SK-N-SH (cell line): ENCODE data around the gene NEMP2. TPM values are rescaled to one million over a fixed set of nuclear protein-coding genes. Genes with fewer than 3 reads are reported as not detected.

Experiments
- CTCF ChIA-PET: fragments of 300-600, 350-600 bp; formaldehyde crosslinking; extraction: SDS; loops from one replicate; lab custom pipeline; 2021; lab: Yijun Ruan, JAX
- POLR2A ChIA-PET: fragments of 350-600 bp; sonication (Branson Sonifier 250); formaldehyde crosslinking; extraction: SDS; loops from one replicate; lab custom pipeline; 2020; ENCODE audit warnings: antibody characterized with exemption, inconsistent platforms; lab: Yijun Ruan, JAX
- DNase-seq: peaks from one replicate; pipeline ENCODE4 v3.0.0; 2012
- H2AFZ ChIP-seq: fragments of 200-600 bp; sonication (generic); 2 replicates; pipeline ENCODE4 v1.8.1; 2016; ENCODE audit warnings: antibody characterized with exemption, mild to moderate bottlenecking, low read depth
- H3F3A ChIP-seq: fragments of 200-600 bp; sonication (generic); replicated peaks from 2 replicates; pipeline ENCODE3; 2016; ENCODE audit warnings: antibody characterized with exemption, mild to moderate bottlenecking; ENCODE audit not compliant: insufficient read depth
- H3K27ac ChIP-seq, 2 experiments: fragments of 200-500 bp in 1 of 2; fragments of 200-600 bp in 1 of 2; sonication (Bioruptor generic) in 1 of 2; sonication (generic), shearing (Covaris generic) in 1 of 2; 2 replicates each; pipeline versions ENCODE4 v1.5.1 to v1.6.1; 2014 to 2016; ENCODE audit warnings: low read depth in 2 of 2, inconsistent platforms in 1 of 2, low read length in 1 of 2, mild to moderate bottlenecking in 1 of 2, mixed read lengths in 1 of 2
- H3K27me3 ChIP-seq: fragments of 200-600 bp; sonication (generic), shearing (Covaris generic); 2 replicates; pipeline ENCODE4 v1.6.1; 2016; ENCODE audit warnings: mixed run types; ENCODE audit not compliant: insufficient read depth
- H3K36me3 ChIP-seq, 2 experiments: fragments of 200-500 bp in 1 of 2; fragments of 200-600 bp in 1 of 2; sonication (Bioruptor generic) in 1 of 2; sonication (generic) in 1 of 2; replicated peaks in 1 of 2; 2 replicates each; pipeline versions ENCODE3 to v1.5.1; 2014 to 2016; ENCODE audit warnings: low read length in 1 of 2, mild to moderate bottlenecking in 1 of 2; ENCODE audit not compliant: insufficient read depth in 2 of 2, control insufficient read depth in 1 of 2
- H3K4me1 ChIP-seq, 2 experiments: fragments of 200-500 bp in 1 of 2; fragments of 200-600 bp in 1 of 2; sonication (Bioruptor generic) in 1 of 2; sonication (generic), shearing (Covaris generic) in 1 of 2; 2 replicates each; pipeline versions ENCODE4 v1.5.1 to v1.6.1; 2014 to 2016; ENCODE audit warnings: low read depth in 1 of 2, low read length in 1 of 2, mixed run types in 1 of 2; ENCODE audit not compliant: insufficient read depth in 2 of 2, control insufficient read depth in 1 of 2
- H3K4me2 ChIP-seq: fragments of 200-600 bp; sonication (generic), shearing (Covaris generic); 2 replicates; pipeline ENCODE4 v1.6.1; 2017; ENCODE audit warnings: mixed run types
- H3K4me3 ChIP-seq, 2 experiments: fragments of 200-500 bp in 1 of 2; fragments of 200-600 bp in 1 of 2; sonication (Bioruptor generic) in 1 of 2; sonication (generic), shearing (Covaris generic) in 1 of 2; 2 replicates each; pipeline versions ENCODE4 v1.5.1 to v1.8.1; 2014 to 2016; ENCODE audit warnings: low read depth in 2 of 2, inconsistent platforms in 1 of 2, low read length in 1 of 2, mild to moderate bottlenecking in 1 of 2, mixed read lengths in 1 of 2, moderate library complexity in 1 of 2
- H3K79me2 ChIP-seq: fragments of 200-600 bp; sonication (generic); 2 replicates; pipeline ENCODE4 v1.8.1; 2017; ENCODE audit warnings: mild to moderate bottlenecking; ENCODE audit not compliant: insufficient read depth
- H3K9ac ChIP-seq: fragments of 200-600 bp; sonication (generic); 2 replicates; pipeline ENCODE4 v1.6.1; 2017; ENCODE audit warnings: mixed run types
- H3K9me2 ChIP-seq: fragments of 200-600 bp; sonication (generic); 2 replicates; pipeline ENCODE4 v1.6.1; 2017; ENCODE audit warnings: mixed run types
- H3K9me3 ChIP-seq: fragments of 200-600 bp; sonication (generic); 2 replicates; pipeline ENCODE4 v1.6.1; 2017; ENCODE audit warnings: mixed run types, mild to moderate bottlenecking, moderate library complexity
- H4K20me1 ChIP-seq: fragments of 200-600 bp; sonication (generic); 2 replicates; pipeline ENCODE4 v1.6.1; 2017; ENCODE audit warnings: mild to moderate bottlenecking, mixed run types; ENCODE audit not compliant: insufficient read depth
- FOXJ3 ChIP-seq: sonication (generic); formaldehyde crosslinking; IDR thresholded peaks from 2 replicates; pipeline ENCODE4 v1.5.1; 2020; ENCODE audit warnings: mild to moderate bottlenecking, missing genetic modification reagents
- MAX ChIP-seq: IDR thresholded peaks from 2 replicates; pipeline ENCODE4 v1.4.0; 2012; ENCODE audit warnings: low read depth
- NRF1 ChIP-seq: IDR thresholded peaks from 2 replicates; pipeline ENCODE4 v1.6.1; 2012; ENCODE audit warnings: low read depth, mild to moderate bottlenecking, low read length
- RFX5 ChIP-seq: IDR thresholded peaks from 2 replicates; pipeline ENCODE4 v1.6.1; 2012; ENCODE audit warnings: mild to moderate bottlenecking, improper control_type of control experiment, low read length
- TAF1 ChIP-seq: IDR thresholded peaks from 2 replicates; pipeline ENCODE4 v1.6.1; 2012; ENCODE audit warnings: low read depth, mild to moderate bottlenecking, low read length, moderate library complexity, borderline replicate concordance
- WGBS: methylation state at CpG from one replicate; pipeline ENCODE4 v1.1.6; 2017; ENCODE audit warnings: low lambda C conversion rate; 5-methylcytosine and 5-hydroxymethylcytosine counted together
- polyA plus RNA-seq, 3 experiments: library from polyadenylated mRNA; depleted of rRNA; stranded (reverse); fragments of >200 nt; gene quantifications; 2 replicates each; pipeline ENCODE4 v1.2.3, GENCODE V29; 2012
- TF ChIP-seq, protein P1 (sequence below): IDR thresholded peaks from 2 replicates; pipeline ENCODE4 v1.6.1; 2012; ENCODE audit warnings: mild to moderate bottlenecking, low read depth, low read length, moderate library complexity
- TF ChIP-seq, protein P2 (sequence below): IDR thresholded peaks from 2 replicates; pipeline ENCODE4 v1.4.0; 2012; ENCODE audit warnings: low read depth, borderline replicate concordance
- TF ChIP-seq, protein P3 (sequence below): IDR thresholded peaks from 2 replicates; pipeline ENCODE4 v1.4.0; 2012; ENCODE audit warnings: low read depth, borderline replicate concordance

NEMP2 gene
- polyA plus RNA-seq, 1 of the 3 experiments (the other 2 are of a cell fraction), result 2.0 TPM

DNA sequence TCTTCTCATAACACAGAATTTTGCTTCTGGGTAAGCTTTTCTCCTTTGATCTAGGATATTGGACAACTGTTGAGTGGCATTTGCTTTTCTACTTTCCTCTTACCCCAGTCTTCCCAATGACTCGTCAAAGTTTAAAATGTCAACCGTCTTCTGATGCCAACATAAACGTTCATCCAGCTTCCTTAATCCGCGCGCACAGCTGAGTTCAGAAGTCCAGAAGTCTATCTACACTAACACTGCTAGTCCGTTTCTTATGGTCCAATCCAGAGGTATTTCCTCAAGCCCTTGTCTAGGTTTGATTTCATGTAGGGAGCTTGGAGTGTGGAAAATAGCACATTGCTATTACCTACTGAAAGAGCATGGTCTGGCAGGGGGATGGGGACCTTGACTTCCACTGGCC is 77.7 kb downstream of the NEMP2 start:
- CTCF ChIA-PET, result no interaction called here
- Histone ChIP-seq H3K79me2 (no peaks in the 10 kb centered on the region), H3K9ac (no peak overlapping the region), H3K27ac (no peak overlapping the region), H4K20me1 (no peaks in the 10 kb centered on the region), H3K4me2 (no peak overlapping the region), H3K27me3 (no peaks in the 10 kb centered on the region), H3K36me3 (no peaks in the 10 kb centered on the region), H3K4me3 (no peak overlapping the region), H3K4me1 (peaks cover 0 to 4% of the 10 kb centered on the region in 2 experiments; a peak in 2 of 4 replicates), H3F3A (peaks cover 3% of the 10 kb centered on the region), H3K9me3 (no peaks in the 10 kb centered on the region), H2AFZ (no peak overlapping the region), H3K9me2 (no peaks in the 10 kb centered on the region)
- no peak for TF ChIP-seq RFX5
- TF ChIP-seq, protein P1, sequence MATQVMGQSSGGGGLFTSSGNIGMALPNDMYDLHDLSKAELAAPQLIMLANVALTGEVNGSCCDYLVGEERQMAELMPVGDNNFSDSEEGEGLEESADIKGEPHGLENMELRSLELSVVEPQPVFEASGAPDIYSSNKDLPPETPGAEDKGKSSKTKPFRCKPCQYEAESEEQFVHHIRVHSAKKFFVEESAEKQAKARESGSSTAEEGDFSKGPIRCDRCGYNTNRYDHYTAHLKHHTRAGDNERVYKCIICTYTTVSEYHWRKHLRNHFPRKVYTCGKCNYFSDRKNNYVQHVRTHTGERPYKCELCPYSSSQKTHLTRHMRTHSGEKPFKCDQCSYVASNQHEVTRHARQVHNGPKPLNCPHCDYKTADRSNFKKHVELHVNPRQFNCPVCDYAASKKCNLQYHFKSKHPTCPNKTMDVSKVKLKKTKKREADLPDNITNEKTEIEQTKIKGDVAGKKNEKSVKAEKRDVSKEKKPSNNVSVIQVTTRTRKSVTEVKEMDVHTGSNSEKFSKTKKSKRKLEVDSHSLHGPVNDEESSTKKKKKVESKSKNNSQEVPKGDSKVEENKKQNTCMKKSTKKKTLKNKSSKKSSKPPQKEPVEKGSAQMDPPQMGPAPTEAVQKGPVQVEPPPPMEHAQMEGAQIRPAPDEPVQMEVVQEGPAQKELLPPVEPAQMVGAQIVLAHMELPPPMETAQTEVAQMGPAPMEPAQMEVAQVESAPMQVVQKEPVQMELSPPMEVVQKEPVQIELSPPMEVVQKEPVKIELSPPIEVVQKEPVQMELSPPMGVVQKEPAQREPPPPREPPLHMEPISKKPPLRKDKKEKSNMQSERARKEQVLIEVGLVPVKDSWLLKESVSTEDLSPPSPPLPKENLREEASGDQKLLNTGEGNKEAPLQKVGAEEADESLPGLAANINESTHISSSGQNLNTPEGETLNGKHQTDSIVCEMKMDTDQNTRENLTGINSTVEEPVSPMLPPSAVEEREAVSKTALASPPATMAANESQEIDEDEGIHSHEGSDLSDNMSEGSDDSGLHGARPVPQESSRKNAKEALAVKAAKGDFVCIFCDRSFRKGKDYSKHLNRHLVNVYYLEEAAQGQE, result no peak
- POLR2A ChIA-PET, result no interaction called here
- 87% methylated on average over 7 of the region's 7 CpGs for WGBS
- no peak for DNase-seq

DNA sequence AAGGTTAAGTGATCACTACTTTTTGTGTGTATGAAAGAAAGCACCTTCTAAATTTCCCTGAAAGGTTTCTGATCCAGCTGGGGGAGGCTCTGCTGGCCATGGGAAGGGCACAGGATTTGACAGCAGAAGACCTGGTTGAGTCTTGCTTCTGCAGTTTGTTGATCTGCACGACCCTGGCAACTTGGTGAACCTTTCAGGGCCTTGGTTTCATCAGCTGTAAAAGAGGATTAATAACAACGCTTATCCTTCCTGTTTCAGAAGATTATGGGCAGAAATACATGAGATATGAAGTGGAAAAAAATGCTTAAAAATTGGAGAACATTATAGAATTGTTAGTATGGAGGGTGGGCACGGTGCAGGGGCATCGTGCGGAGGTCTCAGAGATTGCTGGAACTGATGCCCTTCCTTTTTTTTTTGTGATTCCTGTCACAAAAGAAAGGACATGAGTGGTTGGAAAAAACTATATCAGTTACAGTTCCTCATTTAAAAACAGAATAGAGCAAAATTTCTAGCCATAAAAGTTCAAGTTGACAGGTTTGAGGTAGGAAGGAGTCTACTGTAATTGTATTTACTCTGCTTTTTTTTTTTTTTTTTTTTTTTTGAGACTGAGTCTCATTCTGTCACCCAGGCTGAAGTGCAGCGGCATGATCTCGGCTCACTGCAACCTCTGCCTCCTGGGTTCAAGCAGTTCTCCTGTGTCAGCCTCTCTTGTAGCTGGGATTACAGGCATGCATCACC is 79.0 kb downstream of the NEMP2 start:
- H3K27me3 ChIP-seq, result no peaks in the 10 kb centered on the region
- no peaks in the 10 kb centered on the region for H3K36me3 ChIP-seq
- WGBS, result 94% methylated on average over 7 of the region's 7 CpGs
- no peaks in the 10 kb centered on the region for H3K79me2 ChIP-seq
- no peak overlapping the region for H2AFZ ChIP-seq
- ChIA-PET CTCF (interaction anchor here (0.9 kb wide), 1 partner anchor 12 kb away, joined by 3 read pairs; no protein-coding TSS in a partner anchor), POLR2A (no interaction called here)
- H3K27ac ChIP-seq, result no peak overlapping the region
- H3K9ac ChIP-seq, result no peak overlapping the region
- peaks cover 4 to 7% of the 10 kb centered on the region in 2 experiments; a peak in 3 of 4 replicates for H3K4me1 ChIP-seq
- no peaks in the 10 kb centered on the region for H3K9me3 ChIP-seq
- no peaks in the 10 kb centered on the region for H4K20me1 ChIP-seq
- H3K9me2 ChIP-seq, result no peaks in the 10 kb centered on the region
- H3F3A ChIP-seq, result peaks cover 7% of the 10 kb centered on the region
- no peak for DNase-seq
- H3K4me3 ChIP-seq, result no peak overlapping the region
- TF ChIP-seq FOXJ3 (CRISPR knock-in tag) (no peak), TAF1 (no peak), NRF1 (no peak), MAX (no peak)
- TF ChIP-seq, protein P1, result no peak
- TF ChIP-seq, protein P2, sequence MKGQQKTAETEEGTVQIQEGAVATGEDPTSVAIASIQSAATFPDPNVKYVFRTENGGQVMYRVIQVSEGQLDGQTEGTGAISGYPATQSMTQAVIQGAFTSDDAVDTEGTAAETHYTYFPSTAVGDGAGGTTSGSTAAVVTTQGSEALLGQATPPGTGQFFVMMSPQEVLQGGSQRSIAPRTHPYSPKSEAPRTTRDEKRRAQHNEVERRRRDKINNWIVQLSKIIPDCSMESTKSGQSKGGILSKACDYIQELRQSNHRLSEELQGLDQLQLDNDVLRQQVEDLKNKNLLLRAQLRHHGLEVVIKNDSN, result no peak
- TF ChIP-seq, protein P3, sequence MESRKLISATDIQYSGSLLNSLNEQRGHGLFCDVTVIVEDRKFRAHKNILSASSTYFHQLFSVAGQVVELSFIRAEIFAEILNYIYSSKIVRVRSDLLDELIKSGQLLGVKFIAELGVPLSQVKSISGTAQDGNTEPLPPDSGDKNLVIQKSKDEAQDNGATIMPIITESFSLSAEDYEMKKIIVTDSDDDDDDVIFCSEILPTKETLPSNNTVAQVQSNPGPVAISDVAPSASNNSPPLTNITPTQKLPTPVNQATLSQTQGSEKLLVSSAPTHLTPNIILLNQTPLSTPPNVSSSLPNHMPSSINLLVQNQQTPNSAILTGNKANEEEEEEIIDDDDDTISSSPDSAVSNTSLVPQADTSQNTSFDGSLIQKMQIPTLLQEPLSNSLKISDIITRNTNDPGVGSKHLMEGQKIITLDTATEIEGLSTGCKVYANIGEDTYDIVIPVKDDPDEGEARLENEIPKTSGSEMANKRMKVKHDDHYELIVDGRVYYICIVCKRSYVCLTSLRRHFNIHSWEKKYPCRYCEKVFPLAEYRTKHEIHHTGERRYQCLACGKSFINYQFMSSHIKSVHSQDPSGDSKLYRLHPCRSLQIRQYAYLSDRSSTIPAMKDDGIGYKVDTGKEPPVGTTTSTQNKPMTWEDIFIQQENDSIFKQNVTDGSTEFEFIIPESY, result no peak
- TF ChIP-seq, all 33 proteins: peak for 0
- H3K4me2 ChIP-seq, result no peak overlapping the region
